8988T (cell line): ENCODE data around the gene FGF4.

ENCODE experiments used
- DNase-seq: peaks from one replicate; pipeline ENCODE4 v3.0.0; 2011

FGF4 gene

GRCh38 chr11:69775163-69775755 lies at the start of gene FGF4:
TSS of gene FGF4 (minus strand) at chr11:69775341. CDS start at chr11:69775084, 257 bp downstream.
- DNase-seq, result no peak

GRCh38 chr11:69823641-69824265 lies 48.6 kb upstream of the FGF4 start:
- peak; percentile 21 for DNase-seq

- DNase-seq, result peak; percentile 2
Observed at GRCh38 chr11:69822676-69823494, 47.7 kb upstream of the FGF4 start.

GRCh38 chr11:69821511-69822040 lies 46.4 kb upstream of the FGF4 start:
- DNase-seq, result no peak

GRCh38 chr11:69820441-69820840 lies 45.3 kb upstream of the FGF4 start:
- no peak for DNase-seq

- DNase-seq, result no peak
Observed at GRCh38 chr11:69819541-69820070, 44.5 kb upstream of the FGF4 start.

GRCh38 chr11:69818603-69819441 lies 43.7 kb upstream of the FGF4 start, which contains the start of gene FGF3:
TSS of gene FGF3 (minus strand) at chr11:69819416. CDS start at chr11:69818933, 483 bp downstream.
- DNase-seq, result no peak

- DNase-seq, result no peak
Observed at GRCh38 chr11:69818231-69818602, 43.1 kb upstream of the FGF4 start.

GRCh38 chr11:69817265-69818230 lies 42.4 kb upstream of the FGF4 start:
- peak; percentile 95 for DNase-seq

- peak; percentile 69 for DNase-seq
Observed at GRCh38 chr11:69816671-69817070, 41.5 kb upstream of the FGF4 start.

- DNase-seq, result no peak
Observed at GRCh38 chr11:69815973-69816372, 40.8 kb upstream of the FGF4 start.

- DNase-seq, result no peak
Observed at GRCh38 chr11:69814902-69815301, 39.8 kb upstream of the FGF4 start.

- no peak for DNase-seq
Observed at GRCh38 chr11:69814411-69814810, 39.3 kb upstream of the FGF4 start.

- DNase-seq, result no peak
Observed at GRCh38 chr11:69813839-69814238, 38.7 kb upstream of the FGF4 start.

- no peak for DNase-seq
Observed at GRCh38 chr11:69812946-69813345, 37.8 kb upstream of the FGF4 start.

GRCh38 chr11:69812256-69812655 lies 37.1 kb upstream of the FGF4 start:
- DNase-seq, result no peak

- DNase-seq, result no peak
Observed at GRCh38 chr11:69811431-69811830, 36.3 kb upstream of the FGF4 start.

GRCh38 chr11:69810289-69811118 lies 35.4 kb upstream of the FGF4 start:
- DNase-seq, result no peak

- DNase-seq, result no peak
Observed at GRCh38 chr11:69808667-69809086, 33.5 kb upstream of the FGF4 start.

GRCh38 chr11:69807106-69807815 lies 32.1 kb upstream of the FGF4 start:
- DNase-seq, result no peak
